ENCODE measurements around the gene CD9. TPM values are rescaled to one million over a fixed set of nuclear protein-coding genes. Genes with fewer than 3 reads are reported as not detected.

CD9 gene
- total and polyA plus RNA-seq, 2 donors from 2014 or later = 301 to 421 TPM

DNA sequence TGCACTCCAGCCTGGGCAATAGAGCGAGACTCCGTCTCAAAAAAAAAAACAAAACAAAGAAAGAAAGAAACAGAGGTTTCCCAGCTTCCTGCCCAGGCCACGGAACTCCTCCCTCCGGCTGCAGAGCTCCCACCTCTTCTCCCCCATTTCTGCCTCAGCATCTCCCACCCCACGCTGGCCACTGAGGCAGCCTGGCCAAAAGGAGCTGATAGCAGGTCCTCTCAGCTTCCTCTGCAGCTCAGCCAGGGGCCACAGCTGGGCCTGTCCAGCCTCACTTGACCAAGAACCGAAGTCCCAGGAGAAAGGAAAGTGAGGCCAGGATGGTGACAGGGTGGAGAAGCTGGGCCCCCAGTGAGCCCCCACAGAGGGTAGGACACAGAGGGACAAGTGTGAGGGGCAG, 33.4 kb upstream of the CD9 start:
- H3K36me3 ChIP-seq (ENCODE audit: control insufficient read depth in 2 of 3, insufficient read depth in 3 of 3, low read length in 3 of 3) = no peaks in the 10 kb centered on the region
- no peak for FAIRE-seq
- intact Hi-C loops (cut with DNase I) = no loop called here
- DNase-seq = no peak
- H3K27ac ChIP-seq (ENCODE audit: low read depth in 2 of 2, low read length in 2 of 2) = peak overlapping the region in 1 of 2 donors; percentile 13
- H3K27me3 ChIP-seq (ENCODE audit: control insufficient read depth, insufficient read depth, low read length) = no peaks in the 10 kb centered on the region
- no peak overlapping the region for H3K4me3 ChIP-seq (ENCODE audit: low read length in 3 of 3)
- H3K4me1 ChIP-seq (ENCODE audit: control insufficient read depth in 2 of 3, insufficient read depth in 2 of 3, low read depth in 1 of 3, low read length in 3 of 3) = no peaks in the 10 kb centered on the region
- H3K9ac ChIP-seq (ENCODE audit: low read length in 3 of 3) = no peak overlapping the region
- no peaks in the 10 kb centered on the region for H3K9me3 ChIP-seq (ENCODE audit: control insufficient read depth in 2 of 3, insufficient read depth in 1 of 3, low read length in 3 of 3)
- TF ChIP-seq, protein P1, sequence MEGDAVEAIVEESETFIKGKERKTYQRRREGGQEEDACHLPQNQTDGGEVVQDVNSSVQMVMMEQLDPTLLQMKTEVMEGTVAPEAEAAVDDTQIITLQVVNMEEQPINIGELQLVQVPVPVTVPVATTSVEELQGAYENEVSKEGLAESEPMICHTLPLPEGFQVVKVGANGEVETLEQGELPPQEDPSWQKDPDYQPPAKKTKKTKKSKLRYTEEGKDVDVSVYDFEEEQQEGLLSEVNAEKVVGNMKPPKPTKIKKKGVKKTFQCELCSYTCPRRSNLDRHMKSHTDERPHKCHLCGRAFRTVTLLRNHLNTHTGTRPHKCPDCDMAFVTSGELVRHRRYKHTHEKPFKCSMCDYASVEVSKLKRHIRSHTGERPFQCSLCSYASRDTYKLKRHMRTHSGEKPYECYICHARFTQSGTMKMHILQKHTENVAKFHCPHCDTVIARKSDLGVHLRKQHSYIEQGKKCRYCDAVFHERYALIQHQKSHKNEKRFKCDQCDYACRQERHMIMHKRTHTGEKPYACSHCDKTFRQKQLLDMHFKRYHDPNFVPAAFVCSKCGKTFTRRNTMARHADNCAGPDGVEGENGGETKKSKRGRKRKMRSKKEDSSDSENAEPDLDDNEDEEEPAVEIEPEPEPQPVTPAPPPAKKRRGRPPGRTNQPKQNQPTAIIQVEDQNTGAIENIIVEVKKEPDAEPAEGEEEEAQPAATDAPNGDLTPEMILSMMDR (IDR thresholded peaks at IDR 0.05; ENCODE audit: borderline replicate concordance, extremely low read depth, insufficient read depth) = no peak

DNA sequence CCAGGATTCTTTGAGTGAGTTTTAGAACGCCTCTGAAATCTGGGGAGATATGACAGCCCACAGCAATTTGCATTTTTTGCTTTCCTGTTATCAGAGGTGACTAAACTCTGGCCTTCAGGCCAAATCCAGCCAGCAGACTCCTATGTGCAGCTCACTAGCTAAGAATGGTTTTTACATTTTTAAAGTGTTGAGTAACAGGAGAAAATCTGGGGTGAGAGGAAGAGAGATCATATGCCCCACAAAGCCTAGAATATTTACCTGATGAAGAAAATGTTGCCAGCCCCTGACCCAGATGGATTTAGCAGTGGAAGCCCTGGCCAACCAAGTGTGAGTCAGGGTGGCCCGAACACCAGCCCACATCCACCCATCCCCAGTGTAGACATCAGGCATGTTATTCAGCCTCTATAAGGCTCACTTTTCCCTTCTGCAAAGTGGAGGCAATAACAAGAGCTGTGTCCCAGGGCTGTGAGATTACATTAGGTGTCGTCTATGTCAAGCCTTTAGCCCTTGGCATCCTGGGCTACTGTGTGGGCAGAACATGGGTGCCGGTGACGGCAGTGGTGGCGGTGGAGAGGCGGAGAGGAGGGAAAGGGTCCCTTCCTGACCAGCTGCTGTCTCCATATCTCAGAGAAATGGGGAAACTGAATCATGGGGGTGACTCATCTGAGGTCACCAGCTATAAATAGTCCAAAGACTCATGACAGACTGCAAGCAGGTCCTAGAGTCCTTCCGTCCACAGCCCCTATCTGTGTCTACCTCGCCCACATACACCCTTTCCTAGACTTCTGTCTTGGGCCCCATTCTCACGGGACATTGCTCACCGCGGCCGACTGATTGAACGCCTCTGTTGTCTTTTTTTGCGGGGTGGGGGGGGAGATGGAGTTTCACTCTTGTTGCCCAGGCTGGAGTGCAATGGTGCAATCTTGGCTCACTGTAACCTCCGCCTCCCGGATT, 32.6 kb upstream of the CD9 start:
- Histone ChIP-seq H3K9me3 (ENCODE audit: control insufficient read depth in 2 of 3, insufficient read depth in 1 of 3, low read length in 3 of 3) (no peaks in the 10 kb centered on the region), H3K4me3 (ENCODE audit: low read length in 3 of 3) (no peak overlapping the region), H3K27me3 (ENCODE audit: control insufficient read depth, insufficient read depth, low read length) (no peaks in the 10 kb centered on the region), H3K27ac (ENCODE audit: low read depth in 2 of 2, low read length in 2 of 2) (peak overlapping the region in 1 of 2 donors; percentile 42), H3K9ac (ENCODE audit: low read length in 3 of 3) (no peak overlapping the region), H3K4me1 (ENCODE audit: control insufficient read depth in 2 of 3, insufficient read depth in 2 of 3, low read depth in 1 of 3, low read length in 3 of 3) (no peaks in the 10 kb centered on the region), H3K36me3 (ENCODE audit: control insufficient read depth in 2 of 3, insufficient read depth in 3 of 3, low read length in 3 of 3) (no peaks in the 10 kb centered on the region)
- no peak for FAIRE-seq
- DNase-seq = peak in 1 of 5 donors; percentile 83
- intact Hi-C loops (cut with DNase I) = no loop called here
- TF ChIP-seq, protein P1 (IDR thresholded peaks at IDR 0.05; ENCODE audit: borderline replicate concordance, extremely low read depth, insufficient read depth) = no peak

DNA sequence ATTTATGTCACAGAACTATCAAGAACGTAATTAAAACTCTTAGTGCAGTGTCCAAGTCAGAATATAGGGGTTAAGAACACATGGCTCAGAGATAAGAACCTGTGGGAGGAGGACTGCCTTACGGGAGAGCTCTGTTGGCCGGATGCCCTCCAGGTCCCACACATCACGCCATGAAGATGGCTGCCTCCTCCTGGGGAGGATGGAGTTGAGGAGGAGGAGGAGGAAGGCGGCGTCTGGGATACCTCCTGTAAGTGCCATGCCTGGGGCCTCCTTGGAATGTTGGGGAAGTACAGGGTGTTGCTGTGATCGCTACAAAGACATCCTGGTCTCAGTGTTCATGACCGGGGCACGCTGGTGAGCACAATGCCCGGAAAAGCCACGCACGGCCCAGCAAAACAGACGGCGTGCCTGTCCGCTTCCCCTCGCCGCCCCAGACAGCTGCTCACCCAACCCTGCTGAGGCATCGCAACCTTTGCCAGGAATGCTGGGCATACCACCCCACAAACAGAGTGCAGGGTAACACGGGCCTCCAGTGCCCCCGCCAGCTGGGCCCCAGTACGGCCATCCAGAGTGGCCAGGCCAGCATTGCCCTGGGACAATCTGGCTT, 28.7 kb upstream of the CD9 start:
- H3K27ac ChIP-seq (ENCODE audit: low read depth in 2 of 2, low read length in 2 of 2) = peak overlapping the region; percentile 63 to 67
- H3K36me3 ChIP-seq (ENCODE audit: control insufficient read depth in 2 of 3, insufficient read depth in 3 of 3, low read length in 3 of 3) = no peaks in the 10 kb centered on the region
- TF ChIP-seq, protein P1 (IDR thresholded peaks at IDR 0.05; ENCODE audit: borderline replicate concordance, extremely low read depth, insufficient read depth) = no peak
- H3K9me3 ChIP-seq (ENCODE audit: control insufficient read depth in 2 of 3, insufficient read depth in 1 of 3, low read length in 3 of 3) = no peaks in the 10 kb centered on the region
- intact Hi-C loops (cut with DNase I) = loop anchor here (10.0 kb wide), 1 partner anchor 107 kb away; no protein-coding TSS in a partner anchor
- no peaks in the 10 kb centered on the region for H3K27me3 ChIP-seq (ENCODE audit: control insufficient read depth, insufficient read depth, low read length)
- FAIRE-seq (no peak), DNase-seq (peak in 1 of 5 donors; percentile 86)
- no peak overlapping the region for H3K9ac ChIP-seq (ENCODE audit: low read length in 3 of 3)
- H3K4me3 ChIP-seq (ENCODE audit: low read length in 3 of 3) = no peak overlapping the region
- no peaks in the 10 kb centered on the region for H3K4me1 ChIP-seq (ENCODE audit: control insufficient read depth in 2 of 3, insufficient read depth in 2 of 3, low read depth in 1 of 3, low read length in 3 of 3)
